Fibroblast of lung (primary cell): ENCODE results near the gene RUNX2. TPM values are rescaled to one million over a fixed set of nuclear protein-coding genes. Genes with fewer than 3 reads are reported as not detected.
A peak's percentile ranks its signal among the peaks of the same experiment; 100 is the strongest.

ENCODE experiments used
- DNase-seq, 2 donors: peaks; one replicate each; pipeline versions ENCODE4 v3.0.0 to v3.0.0-alpha.2; 2010; ENCODE audit warnings: low read depth in 2 of 2
- H2AFZ ChIP-seq: 2 replicates; pipeline ENCODE4 v1.5.1; 2012; ENCODE audit warnings: low read length, control low read depth, inconsistent platforms
- H3K27ac ChIP-seq: 2 replicates; pipeline ENCODE4 v1.5.1; 2011; ENCODE audit warnings: low read length, control low read depth; ENCODE audit not compliant: insufficient read depth
- H3K27me3 ChIP-seq: 2 replicates; pipeline ENCODE4 v1.5.1; 2011; ENCODE audit warnings: mild to moderate bottlenecking, low read length; ENCODE audit not compliant: control insufficient read depth, insufficient read depth
- H3K36me3 ChIP-seq: 2 replicates; pipeline ENCODE4 v1.5.1; 2011; ENCODE audit warnings: low read length; ENCODE audit not compliant: control insufficient read depth, insufficient read depth
- H3K4me1 ChIP-seq: 2 replicates; pipeline ENCODE4 v1.5.1; 2011; ENCODE audit warnings: low read length; ENCODE audit not compliant: control insufficient read depth, insufficient read depth; ENCODE audit errors: extremely low read depth
- H3K4me2 ChIP-seq: 2 replicates; pipeline ENCODE4 v1.5.1; 2011; ENCODE audit warnings: low read length, control low read depth; ENCODE audit not compliant: insufficient read depth; ENCODE audit errors: extremely low read depth
- H3K4me3 ChIP-seq, 4 experiments: fragments of 200-600 bp in 1 of 4; sonication (generic) in 1 of 4; replicated peaks in 1 of 4; 2 replicates each; pipeline ENCODE4 v1.5.1; 2011 to 2016; ENCODE audit warnings: low read length in 4 of 4, low read depth in 3 of 4, mild to moderate bottlenecking in 3 of 4, control low read depth in 2 of 4, inconsistent platforms in 1 of 4, mixed read lengths in 1 of 4; ENCODE audit not compliant: insufficient read depth in 1 of 4; ENCODE audit errors: control extremely low read depth in 1 of 4
- H3K79me2 ChIP-seq: 2 replicates; pipeline ENCODE4 v1.5.1; 2012; ENCODE audit warnings: mild to moderate bottlenecking, low read length, inconsistent platforms; ENCODE audit not compliant: control insufficient read depth, insufficient read depth
- H3K9ac ChIP-seq: 2 replicates; pipeline ENCODE4 v1.5.1; 2011; ENCODE audit warnings: mild to moderate bottlenecking, low read length, control low read depth; ENCODE audit not compliant: insufficient read depth
- H3K9me3 ChIP-seq: 2 replicates; pipeline ENCODE4 v1.5.1; 2012; ENCODE audit warnings: low read depth, low read length; ENCODE audit not compliant: control insufficient read depth, insufficient read depth
- H4K20me1 ChIP-seq: 2 replicates; pipeline ENCODE4 v1.5.1; 2011; ENCODE audit warnings: low read length; ENCODE audit not compliant: control insufficient read depth, insufficient read depth; ENCODE audit errors: extremely low read depth
- EZH2 ChIP-seq: IDR thresholded peaks from 2 replicates; pipeline ENCODE4 v1.5.1; 2012; ENCODE audit warnings: low read length, control low read depth, mild to moderate bottlenecking; ENCODE audit errors: missing control alignments
- polyA plus RNA-seq, 2 donors: library from polyadenylated mRNA; depleted of rRNA in 1 of 2; stranded (reverse) in 1 of 2; unstranded in 1 of 2; fragments of >200 nt; gene quantifications; 2 replicates each; pipeline ENCODE4 v1.2.1, GENCODE V29; 2011 to 2012; ENCODE audit warnings: missing spikeins in 1 of 2
- total RNA-seq: library from RNA; depleted of rRNA; stranded (reverse); fragments of >200 nt; gene quantifications from 2 replicates; pipeline ENCODE4 v1.2.1, GENCODE V29; 2014
- TF ChIP-seq, protein P1 (sequence below), 2 donors: IDR thresholded peaks in 1 of 2; conservative IDR thresholded peaks in 1 of 2; 1 replicate in 1 of 2; 2 replicates in 1 of 2; pipeline ENCODE4 v1.5.1; 2011 to 2012; ENCODE audit warnings: low read length in 2 of 2, control low read depth in 1 of 2, inconsistent platforms in 1 of 2, low read depth in 1 of 2, mild to moderate bottlenecking in 1 of 2

RUNX2 gene
- total and polyA plus RNA-seq, 2 donors (not counting 1 experiment from before 2014, with no cell fraction given) = 2.5 to 4.5 TPM

- no peak overlapping the region for H3K4me3 ChIP-seq
- H2AFZ ChIP-seq = no peak overlapping the region
- no peak overlapping the region for H3K27ac ChIP-seq
- no peak overlapping the region for H3K4me2 ChIP-seq
- TF ChIP-seq, protein P1, sequence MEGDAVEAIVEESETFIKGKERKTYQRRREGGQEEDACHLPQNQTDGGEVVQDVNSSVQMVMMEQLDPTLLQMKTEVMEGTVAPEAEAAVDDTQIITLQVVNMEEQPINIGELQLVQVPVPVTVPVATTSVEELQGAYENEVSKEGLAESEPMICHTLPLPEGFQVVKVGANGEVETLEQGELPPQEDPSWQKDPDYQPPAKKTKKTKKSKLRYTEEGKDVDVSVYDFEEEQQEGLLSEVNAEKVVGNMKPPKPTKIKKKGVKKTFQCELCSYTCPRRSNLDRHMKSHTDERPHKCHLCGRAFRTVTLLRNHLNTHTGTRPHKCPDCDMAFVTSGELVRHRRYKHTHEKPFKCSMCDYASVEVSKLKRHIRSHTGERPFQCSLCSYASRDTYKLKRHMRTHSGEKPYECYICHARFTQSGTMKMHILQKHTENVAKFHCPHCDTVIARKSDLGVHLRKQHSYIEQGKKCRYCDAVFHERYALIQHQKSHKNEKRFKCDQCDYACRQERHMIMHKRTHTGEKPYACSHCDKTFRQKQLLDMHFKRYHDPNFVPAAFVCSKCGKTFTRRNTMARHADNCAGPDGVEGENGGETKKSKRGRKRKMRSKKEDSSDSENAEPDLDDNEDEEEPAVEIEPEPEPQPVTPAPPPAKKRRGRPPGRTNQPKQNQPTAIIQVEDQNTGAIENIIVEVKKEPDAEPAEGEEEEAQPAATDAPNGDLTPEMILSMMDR (conservative IDR thresholded peaks at IDR 0.05 in 1 of 2, IDR thresholded peaks at IDR 0.05 in 1 of 2; ENCODE audit: low read depth in 1 of 2, low read length in 2 of 2) = peak in 1 of 2 donors; percentile 22
- TF ChIP-seq EZH2 = no peak
- H3K36me3 ChIP-seq = peaks cover 1% of the 10 kb centered on the region
- H4K20me1 ChIP-seq = no peaks in the 10 kb centered on the region
- H3K9me3 ChIP-seq = no peaks in the 10 kb centered on the region
- H3K27me3 ChIP-seq = no peaks in the 10 kb centered on the region
- no peaks in the 10 kb centered on the region for H3K79me2 ChIP-seq
- H3K9ac ChIP-seq = no peak overlapping the region
- DNase-seq = no peak
- H3K4me1 ChIP-seq = peaks cover 8% of the 10 kb centered on the region
Measured at GRCh38 chr6:45500924-45501816, 173.0 kb downstream of the RUNX2 start.

DNA sequence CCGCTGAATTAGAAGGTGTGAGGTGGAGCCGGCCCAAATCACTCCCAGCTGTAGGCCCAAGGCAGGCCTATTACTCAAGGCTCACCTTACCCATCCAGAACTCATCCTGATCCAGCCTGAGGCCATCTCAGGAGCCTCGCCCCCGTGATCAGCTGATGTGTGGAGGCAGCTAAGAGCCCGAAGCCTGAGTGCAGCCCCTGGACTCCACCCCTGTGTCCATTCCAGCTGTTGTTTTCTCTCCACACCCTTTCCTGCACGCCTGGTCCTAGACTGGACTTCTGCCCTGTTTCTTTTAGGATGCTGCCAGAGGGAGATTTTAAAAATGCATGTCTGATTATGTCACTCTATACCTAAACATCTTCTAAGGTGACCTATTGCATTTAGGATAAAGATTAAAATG, 174.3 kb downstream of the RUNX2 start:
- Histone ChIP-seq H3K27ac (no peak overlapping the region), H3K4me3 (no peak overlapping the region), H2AFZ (no peak overlapping the region), H3K9me3 (no peaks in the 10 kb centered on the region), H3K36me3 (peaks cover 1% of the 10 kb centered on the region), H3K79me2 (no peaks in the 10 kb centered on the region), H3K4me1 (peaks cover 8% of the 10 kb centered on the region), H3K9ac (no peak overlapping the region), H3K4me2 (no peak overlapping the region), H4K20me1 (no peaks in the 10 kb centered on the region), H3K27me3 (no peaks in the 10 kb centered on the region)
- no peak for TF ChIP-seq EZH2
- TF ChIP-seq, protein P1 (conservative IDR thresholded peaks at IDR 0.05 in 1 of 2, IDR thresholded peaks at IDR 0.05 in 1 of 2; ENCODE audit: low read depth in 1 of 2, low read length in 2 of 2) = no peak
- no peak for DNase-seq

- H3K9ac ChIP-seq = no peak overlapping the region
- H3K27ac ChIP-seq = no peak overlapping the region
- H2AFZ ChIP-seq = no peak overlapping the region
- no peak overlapping the region for H3K4me3 ChIP-seq
- H3K36me3 ChIP-seq = peaks cover 1% of the 10 kb centered on the region
- TF ChIP-seq EZH2 = no peak
- H3K27me3 ChIP-seq = no peaks in the 10 kb centered on the region
- peak overlapping the region; percentile 17 for H3K4me2 ChIP-seq
- peaks cover 8% of the 10 kb centered on the region for H3K4me1 ChIP-seq
- H3K79me2 ChIP-seq = no peaks in the 10 kb centered on the region
- no peaks in the 10 kb centered on the region for H4K20me1 ChIP-seq
- peak; percentile 81 to 97 for DNase-seq
- H3K9me3 ChIP-seq = no peaks in the 10 kb centered on the region
Measured at GRCh38 chr6:45504947-45505346, 176.8 kb downstream of the RUNX2 start.
